ENCODE measurements around the gene UQCC2. TPM values are rescaled to one million over a fixed set of nuclear protein-coding genes. Genes with fewer than 3 reads are reported as not detected.
A peak's percentile ranks its signal among the peaks of the same experiment; 100 is the strongest.

Gene UQCC2
- total and polyA plus RNA-seq, 4 donors = 6.8 to 75.9 (median 22.4) TPM

DNA sequence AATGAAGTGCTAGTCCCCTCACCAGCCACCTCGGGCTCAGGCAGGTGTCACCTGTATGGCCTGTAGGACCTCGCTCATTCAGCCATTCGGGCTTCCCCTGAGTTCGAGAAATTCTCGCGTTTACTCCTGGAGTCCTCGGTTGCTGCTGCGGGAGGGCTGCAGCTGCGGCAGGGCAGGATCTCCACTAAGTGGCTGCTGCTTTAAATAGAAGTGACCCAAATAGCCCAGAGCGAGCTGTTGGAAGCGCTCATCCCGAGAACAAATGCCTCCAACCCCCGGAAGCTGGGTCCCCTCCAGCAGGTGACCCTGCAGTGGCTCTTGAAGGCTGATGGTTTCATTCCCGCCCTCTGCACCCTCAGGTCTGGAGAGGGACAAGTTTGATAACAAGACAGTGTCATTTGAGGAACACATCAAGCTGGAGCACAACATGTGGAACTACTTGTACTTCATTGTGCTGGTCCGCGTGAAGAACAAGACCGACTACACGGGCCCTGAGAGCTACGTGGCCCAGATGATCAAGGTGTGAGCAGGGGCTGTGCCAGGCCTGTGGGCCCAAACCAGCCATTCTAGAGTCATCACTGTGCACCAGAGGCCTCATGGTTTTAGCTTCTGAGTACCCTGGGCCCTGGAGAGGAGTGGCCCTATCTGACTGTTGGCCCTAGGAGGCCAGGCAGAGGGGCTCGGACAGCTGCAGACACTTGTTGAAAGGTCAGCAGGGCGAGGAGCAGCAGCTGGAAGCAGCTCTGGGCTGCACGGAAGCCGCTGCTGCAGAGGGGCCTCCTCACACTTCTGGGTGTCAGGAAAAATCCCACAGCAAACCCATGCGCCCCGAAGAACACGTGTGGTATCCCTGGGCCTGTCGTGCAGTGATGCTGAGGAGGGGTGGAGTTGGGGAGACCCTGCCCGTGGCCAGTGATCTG, 18.1 kb downstream of the UQCC2 start:
- H3K27ac ChIP-seq (ENCODE audit: low read depth in 1 of 2, low read length in 2 of 2) = peak overlapping the region in 1 of 2 donors; percentile 2
- 82% methylated on average over 28 of the region's 28 CpGs for WGBS
- H3K9me3 ChIP-seq (ENCODE audit: control insufficient read depth in 4 of 4, low read length in 3 of 4) = no peaks in the 10 kb centered on the region
- H3K27me3 ChIP-seq (ENCODE audit: control insufficient read depth in 4 of 4, insufficient read depth in 4 of 4, low read length in 3 of 4) = no peaks in the 10 kb centered on the region
- DNase-seq (ENCODE audit: low spot score) = no peak
- no peak overlapping the region for H3K9ac ChIP-seq (ENCODE audit: low read depth in 1 of 2, low read length in 2 of 2)
- TF ChIP-seq RXRA (IDR thresholded peaks at IDR 0.05) = no peak
- TF ChIP-seq HNF4G (IDR thresholded peaks at IDR 0.05) = no peak
- TF ChIP-seq HNF4A (conservative IDR thresholded peaks at IDR 0.05) = no peak
- TF ChIP-seq NR2F2 (IDR thresholded peaks at IDR 0.05) = no peak
- TF ChIP-seq, protein P1, sequence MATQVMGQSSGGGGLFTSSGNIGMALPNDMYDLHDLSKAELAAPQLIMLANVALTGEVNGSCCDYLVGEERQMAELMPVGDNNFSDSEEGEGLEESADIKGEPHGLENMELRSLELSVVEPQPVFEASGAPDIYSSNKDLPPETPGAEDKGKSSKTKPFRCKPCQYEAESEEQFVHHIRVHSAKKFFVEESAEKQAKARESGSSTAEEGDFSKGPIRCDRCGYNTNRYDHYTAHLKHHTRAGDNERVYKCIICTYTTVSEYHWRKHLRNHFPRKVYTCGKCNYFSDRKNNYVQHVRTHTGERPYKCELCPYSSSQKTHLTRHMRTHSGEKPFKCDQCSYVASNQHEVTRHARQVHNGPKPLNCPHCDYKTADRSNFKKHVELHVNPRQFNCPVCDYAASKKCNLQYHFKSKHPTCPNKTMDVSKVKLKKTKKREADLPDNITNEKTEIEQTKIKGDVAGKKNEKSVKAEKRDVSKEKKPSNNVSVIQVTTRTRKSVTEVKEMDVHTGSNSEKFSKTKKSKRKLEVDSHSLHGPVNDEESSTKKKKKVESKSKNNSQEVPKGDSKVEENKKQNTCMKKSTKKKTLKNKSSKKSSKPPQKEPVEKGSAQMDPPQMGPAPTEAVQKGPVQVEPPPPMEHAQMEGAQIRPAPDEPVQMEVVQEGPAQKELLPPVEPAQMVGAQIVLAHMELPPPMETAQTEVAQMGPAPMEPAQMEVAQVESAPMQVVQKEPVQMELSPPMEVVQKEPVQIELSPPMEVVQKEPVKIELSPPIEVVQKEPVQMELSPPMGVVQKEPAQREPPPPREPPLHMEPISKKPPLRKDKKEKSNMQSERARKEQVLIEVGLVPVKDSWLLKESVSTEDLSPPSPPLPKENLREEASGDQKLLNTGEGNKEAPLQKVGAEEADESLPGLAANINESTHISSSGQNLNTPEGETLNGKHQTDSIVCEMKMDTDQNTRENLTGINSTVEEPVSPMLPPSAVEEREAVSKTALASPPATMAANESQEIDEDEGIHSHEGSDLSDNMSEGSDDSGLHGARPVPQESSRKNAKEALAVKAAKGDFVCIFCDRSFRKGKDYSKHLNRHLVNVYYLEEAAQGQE (IDR thresholded peaks at IDR 0.05) = no peak
- H3K36me3 ChIP-seq (ENCODE audit: control insufficient read depth in 4 of 4, insufficient read depth in 3 of 4, low read depth in 1 of 4, low read length in 3 of 4) = peaks cover 0 to 10% (median 4%) of the 10 kb centered on the region in 4 donors
- no peak overlapping the region for H3K4me3 ChIP-seq (ENCODE audit: low read depth in 1 of 3, low read length in 3 of 3)
- peaks cover 0 to 6% (median 0%) of the 10 kb centered on the region in 4 donors for H3K4me1 ChIP-seq (ENCODE audit: control insufficient read depth in 4 of 4, insufficient read depth in 4 of 4, low read length in 3 of 4)

DNA sequence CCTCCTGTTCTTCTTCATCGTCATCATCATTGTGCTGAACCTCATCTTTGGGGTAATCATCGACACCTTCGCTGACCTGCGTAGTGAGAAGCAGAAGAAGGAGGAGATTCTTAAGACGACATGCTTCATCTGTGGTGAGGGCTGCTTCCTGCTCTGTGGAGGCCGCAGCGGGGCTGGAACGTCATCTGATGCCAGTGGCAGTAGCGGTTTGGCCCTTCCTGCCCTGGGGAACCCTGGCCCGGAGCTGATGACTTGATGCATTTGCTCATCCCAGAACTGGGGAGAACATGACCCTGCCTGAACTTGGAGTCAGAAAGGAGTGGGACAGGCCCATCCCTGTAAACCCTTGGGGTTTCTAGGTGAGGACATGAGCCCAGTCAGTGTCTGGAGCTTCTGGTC, 18.7 kb downstream of the UQCC2 start:
- no peaks in the 10 kb centered on the region for H3K9me3 ChIP-seq (ENCODE audit: control insufficient read depth in 4 of 4, low read length in 3 of 4)
- DNase-seq (ENCODE audit: low spot score) = no peak
- H3K27ac ChIP-seq (ENCODE audit: low read depth in 1 of 2, low read length in 2 of 2) = peak overlapping the region in 1 of 2 donors; percentile 2
- H3K4me3 ChIP-seq (ENCODE audit: low read depth in 1 of 3, low read length in 3 of 3) = no peak overlapping the region
- no peak overlapping the region for H3K9ac ChIP-seq (ENCODE audit: low read depth in 1 of 2, low read length in 2 of 2)
- H3K4me1 ChIP-seq (ENCODE audit: control insufficient read depth in 4 of 4, insufficient read depth in 4 of 4, low read length in 3 of 4) = peaks cover 0 to 6% (median 0%) of the 10 kb centered on the region in 4 donors
- H3K27me3 ChIP-seq (ENCODE audit: control insufficient read depth in 4 of 4, insufficient read depth in 4 of 4, low read length in 3 of 4) = no peaks in the 10 kb centered on the region
- TF ChIP-seq RXRA (IDR thresholded peaks at IDR 0.05) (no peak), FOXA2 (IDR thresholded peaks at IDR 0.05) (no peak), SP1 (IDR thresholded peaks at IDR 0.05) (no peak), RAD21 (IDR thresholded peaks at IDR 0.05) (no peak), YY1 (IDR thresholded peaks at IDR 0.05) (no peak), HNF4A (conservative IDR thresholded peaks at IDR 0.05) (no peak), HNF4G (IDR thresholded peaks at IDR 0.05) (no peak), NR2F2 (IDR thresholded peaks at IDR 0.05) (no peak), GABPA (IDR thresholded peaks at IDR 0.05 in 1 of 2, conservative IDR thresholded peaks at IDR 0.05 in 1 of 2) (no peak), JUND (IDR thresholded peaks at IDR 0.05) (no peak)
- TF ChIP-seq, protein P1 (IDR thresholded peaks at IDR 0.05) = no peak
- TF ChIP-seq, protein P2, sequence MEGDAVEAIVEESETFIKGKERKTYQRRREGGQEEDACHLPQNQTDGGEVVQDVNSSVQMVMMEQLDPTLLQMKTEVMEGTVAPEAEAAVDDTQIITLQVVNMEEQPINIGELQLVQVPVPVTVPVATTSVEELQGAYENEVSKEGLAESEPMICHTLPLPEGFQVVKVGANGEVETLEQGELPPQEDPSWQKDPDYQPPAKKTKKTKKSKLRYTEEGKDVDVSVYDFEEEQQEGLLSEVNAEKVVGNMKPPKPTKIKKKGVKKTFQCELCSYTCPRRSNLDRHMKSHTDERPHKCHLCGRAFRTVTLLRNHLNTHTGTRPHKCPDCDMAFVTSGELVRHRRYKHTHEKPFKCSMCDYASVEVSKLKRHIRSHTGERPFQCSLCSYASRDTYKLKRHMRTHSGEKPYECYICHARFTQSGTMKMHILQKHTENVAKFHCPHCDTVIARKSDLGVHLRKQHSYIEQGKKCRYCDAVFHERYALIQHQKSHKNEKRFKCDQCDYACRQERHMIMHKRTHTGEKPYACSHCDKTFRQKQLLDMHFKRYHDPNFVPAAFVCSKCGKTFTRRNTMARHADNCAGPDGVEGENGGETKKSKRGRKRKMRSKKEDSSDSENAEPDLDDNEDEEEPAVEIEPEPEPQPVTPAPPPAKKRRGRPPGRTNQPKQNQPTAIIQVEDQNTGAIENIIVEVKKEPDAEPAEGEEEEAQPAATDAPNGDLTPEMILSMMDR (IDR thresholded peaks at IDR 0.05; ENCODE audit: low read depth, low read length, missing input control) = no peak
- TF ChIP-seq, protein P3, sequence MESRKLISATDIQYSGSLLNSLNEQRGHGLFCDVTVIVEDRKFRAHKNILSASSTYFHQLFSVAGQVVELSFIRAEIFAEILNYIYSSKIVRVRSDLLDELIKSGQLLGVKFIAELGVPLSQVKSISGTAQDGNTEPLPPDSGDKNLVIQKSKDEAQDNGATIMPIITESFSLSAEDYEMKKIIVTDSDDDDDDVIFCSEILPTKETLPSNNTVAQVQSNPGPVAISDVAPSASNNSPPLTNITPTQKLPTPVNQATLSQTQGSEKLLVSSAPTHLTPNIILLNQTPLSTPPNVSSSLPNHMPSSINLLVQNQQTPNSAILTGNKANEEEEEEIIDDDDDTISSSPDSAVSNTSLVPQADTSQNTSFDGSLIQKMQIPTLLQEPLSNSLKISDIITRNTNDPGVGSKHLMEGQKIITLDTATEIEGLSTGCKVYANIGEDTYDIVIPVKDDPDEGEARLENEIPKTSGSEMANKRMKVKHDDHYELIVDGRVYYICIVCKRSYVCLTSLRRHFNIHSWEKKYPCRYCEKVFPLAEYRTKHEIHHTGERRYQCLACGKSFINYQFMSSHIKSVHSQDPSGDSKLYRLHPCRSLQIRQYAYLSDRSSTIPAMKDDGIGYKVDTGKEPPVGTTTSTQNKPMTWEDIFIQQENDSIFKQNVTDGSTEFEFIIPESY (IDR thresholded peaks at IDR 0.05) = no peak
- TF ChIP-seq, protein P4, sequence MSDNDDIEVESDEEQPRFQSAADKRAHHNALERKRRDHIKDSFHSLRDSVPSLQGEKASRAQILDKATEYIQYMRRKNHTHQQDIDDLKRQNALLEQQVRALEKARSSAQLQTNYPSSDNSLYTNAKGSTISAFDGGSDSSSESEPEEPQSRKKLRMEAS (IDR thresholded peaks at IDR 0.05) = no peak
- TF ChIP-seq, protein P5, sequence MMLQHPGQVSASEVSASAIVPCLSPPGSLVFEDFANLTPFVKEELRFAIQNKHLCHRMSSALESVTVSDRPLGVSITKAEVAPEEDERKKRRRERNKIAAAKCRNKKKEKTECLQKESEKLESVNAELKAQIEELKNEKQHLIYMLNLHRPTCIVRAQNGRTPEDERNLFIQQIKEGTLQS (IDR thresholded peaks at IDR 0.05) = no peak
- H3K36me3 ChIP-seq (ENCODE audit: control insufficient read depth in 4 of 4, insufficient read depth in 3 of 4, low read depth in 1 of 4, low read length in 3 of 4) = peaks cover 0 to 5% (median 2%) of the 10 kb centered on the region in 4 donors
- 71% methylated on average over 10 of the region's 10 CpGs for WGBS

Data from liver (tissue), 9 donors.